Peyer's patch (tissue), 4 donors: ENCODE measurements around the gene HSPA2.

ENCODE experiments used
- CTCF ChIP-seq, 6 experiments: fragments of 450-650 bp in 4 of 6; fragments of 200-600 bp in 2 of 6; sonication (generic) in 1 of 6; IDR thresholded peaks; one replicate each; pipeline ENCODE4 v1.5.1; 2017 to 2019; ENCODE audit warnings: antibody characterized with exemption in 6 of 6, mild to moderate bottlenecking in 3 of 6, moderate library complexity in 1 of 6
- POLR2A ChIP-seq, 2 donors: fragments of 450-650 bp; IDR thresholded peaks; one replicate each; pipeline ENCODE4 v1.5.1; 2017; ENCODE audit warnings: antibody characterized with exemption in 2 of 2, mild to moderate bottlenecking in 2 of 2, moderate library complexity in 2 of 2

GRCh38 chr14:64496764-64497163 is 43.8 kb upstream of the HSPA2 start:
- TF ChIP-seq CTCF (IDR thresholded peaks at IDR 0.05) (no peak), POLR2A (IDR thresholded peaks at IDR 0.05) (no peak)
